Activated CD8-positive, alpha-beta memory T cell treated with anti-CD3 and anti-CD28 coated beads for 36 hours (primary cell): ENCODE data around the gene GLIS1. TPM values are rescaled to one million over a fixed set of nuclear protein-coding genes. Genes with fewer than 3 reads are reported as not detected.

Source experiments
- CTCF ChIA-PET: fragments of 350-600 bp; sonication (Branson Sonifier 250); formaldehyde crosslinking; loops from one replicate; lab custom pipeline; 2021; ENCODE audit warnings: antibody characterized with exemption; lab: Charles Lee
- POLR2A ChIA-PET: fragments of 350-600 bp; sonication (Branson Sonifier 250); formaldehyde crosslinking; loops from one replicate; lab custom pipeline; 2021; ENCODE audit warnings: antibody characterized with exemption; lab: Charles Lee
- total RNA-seq, 2 experiments: library from RNA; stranded (reverse); gene quantifications; one replicate each; pipeline ENCODE4 v1.2.3, GENCODE V29; 2021

Gene GLIS1
- total RNA-seq, 2 experiments from 2014 or later: not detected

GRCh38 chr1:53463961-53464899, 274.7 kb downstream of the GLIS1 start:
- POLR2A ChIA-PET: no interaction called here
- CTCF ChIA-PET: interaction anchor here (1.1 kb wide), 1 partner anchor 35 kb away, joined by 3 read pairs; no protein-coding TSS in a partner anchor

GRCh38 chr1:53462769-53463501, 276.0 kb downstream of the GLIS1 start:
- POLR2A ChIA-PET: no interaction called here
- CTCF ChIA-PET: no interaction called here

GRCh38 chr1:53462193-53462592, 276.8 kb downstream of the GLIS1 start:
- CTCF ChIA-PET: no interaction called here
- POLR2A ChIA-PET: no interaction called here

DNA sequence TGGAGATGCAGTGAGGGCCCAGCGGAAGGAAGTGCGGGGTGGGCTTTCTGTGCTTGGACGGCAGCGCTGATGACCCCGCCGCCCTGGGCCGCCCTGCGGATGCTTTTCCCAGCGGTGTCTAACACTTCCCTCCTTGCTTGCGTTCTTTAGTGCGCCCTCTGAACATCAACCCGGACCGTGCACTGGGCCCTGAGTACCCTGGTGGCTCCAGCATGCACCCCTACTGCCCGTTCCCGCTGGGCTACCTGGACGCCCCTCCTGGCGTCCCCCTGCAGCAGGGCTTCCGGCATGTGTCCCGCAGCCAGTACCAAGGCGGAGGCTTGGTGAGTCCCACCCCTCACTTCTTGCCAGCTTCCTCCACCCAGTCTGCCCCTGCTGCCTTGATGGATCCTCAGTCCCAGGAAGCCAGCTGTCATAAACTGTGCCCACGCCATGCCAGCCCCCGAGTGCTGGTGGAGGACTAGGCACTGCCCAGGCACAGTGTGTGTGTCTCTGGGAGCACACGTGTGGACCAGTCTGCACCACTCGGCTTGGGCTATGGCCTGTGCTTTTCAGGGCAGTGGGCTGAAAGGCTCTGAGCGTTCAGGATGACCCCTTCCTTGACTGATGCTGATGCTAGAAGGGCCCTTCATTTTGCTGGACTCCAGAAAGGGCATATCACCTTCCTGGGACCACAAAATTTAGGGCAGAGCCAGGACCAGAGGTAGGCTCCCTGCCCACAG, 277.5 kb downstream of the GLIS1 start:
- POLR2A ChIA-PET: no interaction called here
- CTCF ChIA-PET: no interaction called here

DNA sequence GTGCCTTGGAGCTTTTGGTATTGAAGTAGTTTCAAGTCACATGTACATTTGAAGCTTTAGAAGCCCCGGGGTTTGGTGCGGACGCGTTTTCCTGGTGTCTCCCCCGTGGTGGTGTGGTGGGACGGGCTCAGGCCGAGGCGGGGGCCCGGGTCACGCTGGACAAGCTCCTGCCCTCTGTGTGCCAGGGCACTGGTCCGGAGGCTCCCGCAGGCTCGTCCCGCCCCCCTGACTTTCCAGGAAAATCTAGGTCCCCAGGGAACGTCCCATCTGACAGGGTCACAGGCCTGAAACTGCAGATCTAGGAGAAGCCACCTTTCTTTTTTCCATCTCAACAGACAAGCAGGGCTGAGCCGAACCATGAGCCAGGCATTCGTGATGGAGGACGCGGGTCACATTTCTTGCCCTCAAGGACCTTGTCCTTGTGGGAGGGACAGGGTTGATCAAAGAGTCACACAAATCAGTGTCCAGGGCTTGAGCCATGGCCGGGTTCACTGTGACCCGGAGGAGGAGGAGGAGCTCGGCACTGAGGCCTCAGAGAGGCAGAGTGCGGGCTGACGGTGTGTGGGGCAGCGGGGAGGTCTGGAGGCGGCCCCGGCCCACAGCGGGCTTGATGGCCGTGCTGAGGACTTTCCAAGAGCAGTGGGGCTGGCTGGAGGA, 278.2 kb downstream of the GLIS1 start:
- POLR2A ChIA-PET: no interaction called here
- CTCF ChIA-PET: no interaction called here

GRCh38 chr1:53460211-53460634, 278.7 kb downstream of the GLIS1 start:
- POLR2A ChIA-PET: no interaction called here
- CTCF ChIA-PET: no interaction called here

GRCh38 chr1:53459321-53460175, 279.4 kb downstream of the GLIS1 start, which contains the start of gene DMRTB1:
Gene DMRTB1 (plus strand): TSS chr1:53459399. CDS start chr1:53459454, 55 bp downstream.
- ChIA-PET CTCF (no interaction called here), POLR2A (no interaction called here)

DNA sequence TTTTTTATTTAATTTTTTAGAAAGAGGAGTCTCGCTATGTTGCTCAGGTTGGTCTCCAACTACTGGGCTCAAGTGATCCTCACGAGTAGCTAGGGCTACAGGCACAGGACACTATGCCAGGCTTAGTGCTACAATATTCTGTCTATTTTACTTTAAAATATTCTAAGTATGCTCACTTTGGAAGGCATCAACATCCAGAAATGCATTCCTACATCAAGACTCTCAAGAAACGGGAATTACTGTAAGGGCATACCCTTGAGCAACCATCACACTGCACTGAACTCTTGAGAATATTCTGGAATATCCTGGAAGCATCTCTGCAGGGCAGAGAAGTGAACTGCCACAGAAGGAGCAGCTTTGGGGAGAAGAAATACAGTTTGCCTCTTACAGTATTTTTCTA, 280.3 kb downstream of the GLIS1 start:
- ChIA-PET POLR2A (no interaction called here), CTCF (interaction anchor here (0.7 to 0.8 kb wide), 2 partner anchors 165 to 197 kb away, joined by 4 read pairs; no protein-coding TSS in a partner anchor)

Other genes with a start within 250 kb of the GLIS1 start
- gene NDC1, start 99.1 kb upstream of the GLIS1 start, total RNA-seq: 10 to 100 TPM; 48.1 to 49.0 TPM
- gene YIPF1, start 150.6 kb upstream of the GLIS1 start, total RNA-seq: 10 to 100 TPM; 16.2 to 17.2 TPM
- gene DIO1, start 155.0 kb upstream of the GLIS1 start, total RNA-seq: not detected
- gene IFT25, start 206.5 kb upstream of the GLIS1 start, total RNA-seq: 10 to 100 TPM; 54.8 to 55.1 TPM
- gene LRRC42, start 207.2 kb upstream of the GLIS1 start, total RNA-seq: 10 to 100 TPM; 26.9 to 28.1 TPM